NCI-H2171 (cell line): Measurements from ENCODE around the gene GSG1L.
A peak's percentile ranks its signal among the peaks of the same experiment; 100 is the strongest.
"Not testable (repeated sequence)": the region's sequence is repeated elsewhere in the genome, so short reads cannot be mapped to it uniquely, and the experiment has no call there.

Source experiments
- DNase-seq: peaks from one replicate; lab custom pipeline; 2025; lab: John Stamatoyannopoulos, UW

The GSG1L gene

DNA sequence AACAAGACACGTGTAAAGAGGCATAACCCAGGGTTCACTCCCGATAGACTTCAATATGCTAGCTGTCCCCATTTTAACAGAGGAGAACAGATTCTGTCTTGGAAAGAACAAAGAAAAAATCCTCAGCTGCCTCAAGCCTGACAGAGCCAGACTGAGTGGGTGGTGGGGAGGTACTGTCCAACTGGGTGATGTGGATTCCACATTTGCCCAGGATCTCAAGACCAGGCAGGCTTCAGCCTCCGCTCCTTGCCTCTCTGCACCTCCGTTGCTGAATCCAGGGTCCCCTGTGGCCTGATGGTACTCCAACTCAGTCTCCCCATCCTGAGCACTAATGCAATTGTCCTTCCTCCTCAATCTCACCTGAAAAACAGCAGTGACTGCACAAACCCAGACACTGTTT is 163.8 kb downstream of the GSG1L start:
- no peak for DNase-seq

DNA sequence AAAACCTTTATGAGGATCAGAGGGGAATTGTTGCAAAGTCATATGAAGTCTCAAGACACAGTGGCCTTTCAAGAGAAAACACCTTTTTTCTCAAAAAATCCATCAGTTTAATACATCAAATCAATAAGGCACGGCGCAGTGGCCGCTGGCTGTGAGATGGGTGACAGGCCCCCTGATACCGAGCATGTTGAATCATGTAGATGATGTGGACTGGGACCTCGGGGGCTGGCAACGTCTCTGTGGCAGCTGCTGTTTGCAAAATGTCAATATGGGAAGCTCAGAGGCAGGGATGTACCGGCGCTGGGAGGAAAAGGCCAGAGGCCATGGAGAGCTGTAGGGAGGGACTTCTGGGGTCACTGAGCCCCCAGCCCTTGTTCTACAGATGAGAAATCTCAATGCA is 169.1 kb downstream of the GSG1L start:
- DNase-seq = peak; percentile 14

DNA sequence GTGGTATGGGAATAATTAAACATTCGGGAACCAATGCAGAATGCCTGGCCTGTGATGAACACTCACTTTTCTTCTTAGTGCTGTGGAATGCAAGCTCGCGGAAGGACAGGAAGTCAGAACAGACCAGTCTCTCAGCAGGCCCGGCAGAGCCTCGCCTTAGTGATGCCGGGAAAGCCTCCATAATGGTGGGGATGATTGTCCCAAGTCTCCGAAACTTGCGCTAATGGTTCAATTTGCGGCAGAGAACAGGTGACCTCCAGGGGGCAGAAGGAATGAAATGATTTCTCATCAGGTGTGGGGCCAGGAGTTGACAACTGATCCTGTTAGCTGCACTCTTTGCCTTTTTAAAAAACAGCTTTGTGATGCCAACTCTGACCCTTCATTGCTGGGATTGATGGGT is 170.6 kb downstream of the GSG1L start:
- DNase-seq = no peak

DNA sequence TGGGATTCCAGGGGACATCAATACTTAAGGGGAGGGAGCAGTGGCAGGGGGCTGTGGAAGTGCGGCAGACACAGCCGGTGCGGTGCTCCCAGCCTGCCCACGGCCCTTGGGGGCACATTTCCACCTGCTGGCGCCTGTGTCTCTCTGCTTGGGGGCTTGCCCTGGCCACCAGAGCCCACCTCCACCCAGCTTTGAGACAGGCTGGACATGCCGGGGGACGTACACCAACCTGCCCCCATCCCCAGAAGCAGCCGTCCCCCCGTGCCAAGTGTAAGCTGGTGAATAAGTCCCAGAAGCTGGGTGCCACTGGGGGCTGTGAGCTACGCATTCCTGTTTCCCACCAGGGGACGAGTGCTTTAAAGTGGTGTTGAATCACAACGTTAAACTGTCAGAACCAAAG is 172.6 kb downstream of the GSG1L start:
- no peak for DNase-seq

DNA sequence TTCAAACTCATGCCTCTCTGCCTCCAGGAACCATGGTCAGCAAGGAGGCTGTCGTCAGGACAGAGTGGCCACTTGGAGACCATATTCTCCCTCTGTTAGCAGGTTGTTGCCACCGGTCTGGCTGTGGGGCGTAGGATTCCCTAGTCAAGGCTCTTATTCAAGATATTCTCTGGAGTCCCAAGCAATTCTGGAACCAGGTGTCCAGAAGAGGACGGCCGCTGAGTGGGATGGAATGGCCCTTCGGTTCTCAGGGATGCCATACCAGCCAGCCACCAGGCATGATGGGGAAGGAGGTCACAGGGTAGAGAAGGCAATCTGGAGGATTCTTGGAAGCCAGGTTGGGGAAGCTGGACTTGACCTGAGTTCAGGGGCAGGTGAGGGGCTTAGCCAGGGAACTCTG is 173.5 kb downstream of the GSG1L start:
- DNase-seq = no peak

DNA sequence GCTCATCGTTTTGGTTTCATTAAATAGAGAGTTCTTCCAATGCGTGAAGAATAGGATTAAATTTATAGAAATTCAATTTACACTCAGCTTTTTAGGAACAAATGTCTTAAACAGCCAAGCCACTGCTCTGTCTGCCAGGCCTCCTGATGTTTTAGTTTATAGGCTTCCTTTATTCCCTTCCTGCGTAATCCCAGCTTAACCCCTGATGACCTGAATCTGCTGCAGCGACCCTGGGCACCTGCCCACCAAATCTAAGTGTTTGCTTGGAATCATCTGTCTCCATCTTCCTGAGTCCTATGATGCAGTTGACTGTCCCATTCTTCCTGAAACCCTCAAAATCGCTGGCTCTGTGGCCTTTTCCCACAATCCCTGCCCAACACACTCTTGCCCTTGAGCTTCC is 179.9 kb downstream of the GSG1L start:
- DNase-seq = no peak

DNA sequence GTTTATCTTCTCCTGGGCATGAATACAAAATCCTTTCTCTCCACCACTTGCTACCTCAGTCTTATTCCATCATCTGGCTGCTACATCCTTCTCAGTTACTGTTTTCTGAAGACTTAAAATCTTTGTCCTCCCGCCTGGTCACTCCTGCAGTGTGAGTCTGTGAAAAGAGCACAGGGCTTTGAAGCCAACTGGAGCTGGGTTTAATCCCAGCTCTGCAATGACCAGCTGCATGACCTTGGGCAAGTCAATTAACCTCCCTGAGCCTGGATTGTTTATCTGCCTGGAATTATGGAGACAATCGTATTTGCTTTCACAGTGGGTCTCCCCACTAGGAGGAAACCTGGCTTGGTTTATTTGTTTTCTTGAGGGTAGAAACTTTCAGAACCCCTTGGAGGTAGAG is 183.2 kb downstream of the GSG1L start:
- no peak for DNase-seq

DNA sequence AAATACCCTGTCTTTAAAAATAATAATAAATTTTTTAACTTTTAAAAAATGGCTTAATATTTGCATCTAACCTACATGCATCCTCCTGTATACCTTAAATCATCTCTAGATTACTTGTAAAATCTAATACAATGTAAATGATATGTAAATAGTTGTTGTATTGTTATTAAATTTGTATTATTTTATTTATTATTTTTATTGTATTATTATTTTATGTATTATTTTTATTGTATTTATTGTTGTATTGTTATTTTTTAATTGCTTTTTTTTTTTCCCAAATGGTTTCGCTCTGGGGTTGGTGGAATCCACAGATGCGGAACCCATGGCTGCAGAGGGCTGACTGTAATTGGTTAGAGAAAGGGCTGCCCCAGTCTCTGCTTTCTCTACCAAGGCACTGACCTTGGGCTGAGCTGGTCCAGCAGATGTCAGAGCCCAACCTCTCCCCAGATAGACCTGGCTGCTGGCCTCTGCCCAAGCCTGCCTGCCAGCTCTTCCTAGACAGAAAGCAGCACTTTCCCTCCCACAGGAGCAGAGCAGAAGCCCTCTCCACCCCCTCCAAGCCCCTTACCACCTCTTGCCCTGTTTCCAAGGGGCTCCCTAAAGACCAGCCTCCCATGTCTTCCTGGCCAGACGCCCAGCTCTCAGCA is 183.8 kb downstream of the GSG1L start:
- DNase-seq = no peak

DNA sequence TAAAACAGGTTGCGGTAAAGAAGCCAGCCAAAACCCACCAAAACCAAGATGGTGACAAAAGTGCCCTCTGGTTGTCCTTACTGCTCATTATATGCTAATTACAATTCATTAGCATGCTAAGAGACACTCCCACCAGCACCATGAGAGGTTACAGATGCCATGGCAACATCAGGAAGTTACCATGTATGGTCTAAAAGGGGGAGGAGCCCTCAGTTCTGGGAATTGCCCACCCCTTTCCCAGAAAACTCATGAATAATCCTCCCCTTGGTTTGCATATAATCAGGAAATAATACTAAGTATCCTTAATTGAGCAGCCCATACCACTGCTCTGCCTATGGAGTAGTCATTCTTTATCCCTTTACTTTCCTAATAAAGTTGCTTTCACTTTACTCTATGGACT is 190.9 kb downstream of the GSG1L start:
- not testable (repeated sequence) for DNase-seq

DNA sequence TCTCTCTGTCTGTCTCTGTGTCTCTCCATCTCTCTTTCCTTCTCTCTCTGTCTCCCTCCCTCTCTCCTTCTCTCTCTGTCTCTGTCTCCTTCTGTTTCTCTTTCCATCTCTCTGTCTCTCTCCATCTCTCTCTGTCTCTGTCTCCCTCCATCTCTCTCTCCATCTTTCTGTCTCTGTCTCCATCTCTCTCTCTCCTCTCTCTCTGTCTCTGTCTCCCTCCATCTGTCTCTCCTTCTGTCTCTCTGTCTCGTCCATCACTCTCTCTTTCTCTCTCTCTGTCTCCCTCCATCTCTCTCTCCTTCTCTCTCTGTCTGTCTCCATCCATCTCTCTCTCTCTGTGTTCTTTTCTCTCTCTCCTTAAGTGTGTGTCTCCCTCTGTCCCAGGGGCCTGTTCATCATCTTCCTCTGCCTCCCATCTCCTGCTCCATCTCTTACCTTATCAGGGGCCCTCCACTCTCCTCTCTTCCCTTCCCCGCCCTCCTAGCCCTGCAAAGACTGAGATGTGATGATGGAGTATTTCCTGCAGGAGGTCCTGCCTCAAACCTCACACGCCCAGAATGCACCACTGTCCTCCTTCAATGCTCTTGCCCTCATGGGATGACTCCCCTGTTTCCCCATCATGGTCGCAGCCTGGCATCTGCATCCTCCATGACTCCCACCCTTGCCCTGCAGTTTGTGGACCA is 193.3 kb downstream of the GSG1L start:
- DNase-seq = no peak

DNA sequence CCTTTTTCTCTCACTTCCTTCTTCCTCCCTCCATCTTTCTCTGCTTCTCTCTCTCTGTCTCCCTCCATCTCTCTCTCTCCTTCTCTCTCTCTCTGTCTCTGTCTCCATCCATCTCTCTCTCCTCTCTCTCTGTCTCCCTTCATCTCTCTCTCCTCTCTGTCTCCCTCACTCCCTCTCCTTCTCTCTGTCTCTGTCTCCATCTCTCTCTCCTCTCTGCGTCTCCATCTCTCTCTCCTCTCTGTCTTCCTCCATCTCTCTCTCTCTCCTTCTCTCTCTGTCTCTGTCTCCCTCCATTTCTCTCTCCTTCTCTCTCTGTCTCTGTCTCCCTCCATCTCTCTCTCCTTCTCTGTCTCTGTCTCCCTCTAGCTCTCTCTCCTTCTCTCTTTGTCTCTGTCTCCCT is 194.1 kb downstream of the GSG1L start:
- no peak for DNase-seq

DNA sequence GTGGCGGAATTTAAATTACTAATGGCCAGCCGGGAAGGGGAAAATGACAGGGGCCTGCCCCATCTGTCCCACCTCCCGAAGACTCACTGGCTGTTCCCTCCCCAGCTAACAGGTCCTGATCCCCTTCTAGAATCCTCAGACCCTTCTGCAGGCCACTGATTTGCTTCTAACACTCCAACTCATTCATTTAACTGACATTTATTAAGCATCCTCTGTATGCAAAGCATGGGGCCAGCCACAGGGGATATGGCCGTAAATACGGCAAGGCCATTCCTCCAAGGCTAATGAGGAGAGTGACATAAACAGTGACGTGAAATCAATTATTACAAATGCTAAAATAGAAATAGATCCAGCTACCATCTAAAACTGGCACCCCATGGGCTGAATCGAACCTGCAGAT is 195.3 kb downstream of the GSG1L start:
- no peak for DNase-seq

DNA sequence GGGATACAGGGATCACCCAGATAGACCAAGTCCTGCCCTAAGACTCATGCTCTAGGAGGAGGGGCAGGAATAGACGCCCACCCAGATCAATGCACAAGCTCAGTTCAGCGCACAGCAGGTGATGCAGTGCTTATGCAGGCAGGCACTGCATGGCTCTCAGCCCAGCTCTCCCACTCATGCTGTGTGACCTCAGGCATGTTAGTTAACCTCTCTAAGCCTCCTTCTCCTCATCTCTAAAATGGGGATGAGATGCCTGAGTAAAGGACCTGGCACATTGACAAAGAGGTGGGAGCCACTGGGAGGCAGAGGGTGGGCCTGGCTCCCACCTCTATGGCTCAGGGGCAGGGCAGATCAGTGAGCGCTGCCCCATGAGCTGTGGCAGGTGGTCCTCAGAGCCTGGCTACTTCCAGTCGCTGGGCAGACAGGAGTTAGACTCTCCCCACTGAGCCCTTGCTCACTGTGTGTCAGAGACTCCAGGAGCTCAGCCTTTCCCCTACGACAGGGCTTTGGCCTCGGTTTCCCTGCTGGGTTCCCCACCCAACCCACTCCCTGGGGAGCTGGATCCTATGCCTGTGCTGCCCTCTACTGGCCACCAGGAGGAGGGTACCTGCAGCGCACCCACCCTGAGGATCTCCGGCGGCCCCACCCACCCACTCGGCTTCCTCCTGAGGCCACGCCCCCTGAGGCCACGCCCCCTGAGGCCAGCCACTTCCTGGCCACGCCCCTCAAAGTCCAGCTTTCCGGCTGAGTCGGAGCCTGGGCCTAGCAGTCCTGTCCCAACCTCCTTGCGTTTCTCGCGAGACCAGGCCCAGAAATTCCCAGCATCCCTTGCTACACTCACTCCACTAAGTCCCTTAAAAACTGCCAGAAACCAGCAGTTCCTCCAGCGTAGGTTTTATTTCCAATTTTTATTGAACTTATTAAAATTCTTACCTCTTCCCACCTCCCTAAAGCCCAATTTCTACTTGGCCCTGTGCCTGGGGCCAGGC is 196.1 kb downstream of the GSG1L start:
- DNase-seq = no peak

DNA sequence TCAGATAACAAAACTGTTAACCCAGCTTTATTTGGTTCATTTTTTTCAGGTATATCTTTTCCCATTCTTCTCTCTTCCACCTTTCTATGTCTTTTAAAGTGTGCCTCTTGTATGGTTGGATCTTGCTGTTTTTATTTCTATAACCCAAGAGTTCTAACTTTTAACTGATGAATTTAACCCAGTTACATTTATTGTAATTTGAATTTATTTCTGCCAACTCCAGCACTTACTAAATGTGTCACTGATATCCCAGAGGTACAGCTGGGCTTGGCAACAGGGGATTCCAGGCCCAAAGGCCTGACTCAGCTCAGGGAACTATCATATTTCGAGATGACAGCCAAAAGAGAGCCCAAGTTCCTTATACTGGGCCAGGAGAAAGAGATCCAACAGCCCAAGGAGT is 200.1 kb downstream of the GSG1L start:
- no peak for DNase-seq

DNA sequence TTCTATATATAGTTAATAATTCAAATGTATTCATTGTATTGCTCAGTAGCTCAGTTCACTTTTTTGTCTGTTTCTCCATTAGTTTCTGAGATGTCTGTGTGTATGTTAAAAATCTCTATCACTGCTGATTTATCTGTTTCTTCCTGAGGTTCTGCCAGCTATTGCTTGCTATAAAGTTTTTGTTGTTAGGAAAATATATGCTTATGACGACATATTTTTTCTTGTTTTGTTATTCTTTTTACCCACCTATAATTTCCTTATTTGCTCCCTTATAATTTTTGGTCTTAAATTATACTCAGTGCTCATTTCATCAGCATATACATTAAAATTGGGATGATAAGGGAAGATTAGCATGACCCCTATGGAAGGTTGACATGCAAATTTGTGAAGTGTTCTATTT is 200.6 kb downstream of the GSG1L start:
- DNase-seq = no peak

DNA sequence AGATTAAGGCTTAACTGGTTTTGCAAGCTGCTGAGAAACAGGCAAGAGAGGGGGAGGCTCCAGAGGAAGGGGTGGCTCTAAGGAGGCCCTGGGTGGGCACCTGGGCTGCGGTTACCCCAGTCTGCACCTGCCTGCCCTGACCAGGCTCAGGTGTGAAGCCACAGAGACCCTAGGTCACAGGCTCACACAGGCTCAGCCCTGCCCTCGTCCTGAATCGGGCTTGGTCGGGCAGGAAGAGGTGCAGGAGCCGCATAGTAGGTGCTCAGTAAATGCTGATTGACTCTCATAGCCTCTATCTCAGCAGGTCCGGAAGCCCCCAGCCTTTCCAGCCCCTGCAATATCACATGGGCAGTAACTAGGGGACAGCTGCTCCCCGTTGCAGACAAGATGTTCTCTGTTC is 203.4 kb downstream of the GSG1L start:
- no peak for DNase-seq

DNA sequence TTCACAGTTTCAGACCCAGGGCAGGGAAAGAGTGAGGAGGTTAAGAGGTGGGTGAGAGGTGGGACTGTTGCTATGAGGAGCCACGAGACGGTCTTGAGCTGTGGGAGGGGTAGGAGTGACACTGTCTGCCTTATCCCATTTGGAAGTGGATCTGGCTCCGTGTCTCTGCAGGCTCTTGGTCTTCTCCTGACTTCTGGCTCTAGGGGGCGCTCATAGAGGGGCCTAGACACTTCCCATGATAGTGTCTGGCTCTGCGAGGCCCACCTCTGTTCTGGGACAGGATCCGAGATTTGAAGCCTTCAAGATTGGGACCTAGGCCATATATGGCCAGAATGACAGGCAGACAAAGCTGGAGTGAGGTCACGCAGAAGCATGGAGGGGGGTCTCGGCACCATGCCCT is 204.5 kb downstream of the GSG1L start:
- no peak for DNase-seq

DNA sequence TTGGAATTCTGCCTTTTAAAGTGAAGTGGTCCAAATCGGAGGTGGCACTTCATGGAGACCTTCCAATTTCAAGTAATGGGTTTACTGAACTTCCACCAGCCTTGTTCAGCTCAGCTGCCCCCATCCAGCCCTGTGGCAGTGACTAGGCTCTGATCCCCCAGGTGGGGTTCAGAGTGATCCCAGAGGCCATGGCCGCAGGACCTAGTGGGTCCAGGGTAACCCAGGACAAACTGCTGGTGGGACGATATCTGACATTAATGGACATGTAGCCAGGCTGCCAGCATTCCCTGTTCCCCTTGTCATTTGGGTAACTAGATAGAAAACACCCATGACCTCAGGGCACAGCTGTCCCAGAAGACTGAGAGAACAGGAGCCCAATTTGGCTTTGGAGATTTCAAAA is 209.9 kb downstream of the GSG1L start:
- DNase-seq = no peak

DNA sequence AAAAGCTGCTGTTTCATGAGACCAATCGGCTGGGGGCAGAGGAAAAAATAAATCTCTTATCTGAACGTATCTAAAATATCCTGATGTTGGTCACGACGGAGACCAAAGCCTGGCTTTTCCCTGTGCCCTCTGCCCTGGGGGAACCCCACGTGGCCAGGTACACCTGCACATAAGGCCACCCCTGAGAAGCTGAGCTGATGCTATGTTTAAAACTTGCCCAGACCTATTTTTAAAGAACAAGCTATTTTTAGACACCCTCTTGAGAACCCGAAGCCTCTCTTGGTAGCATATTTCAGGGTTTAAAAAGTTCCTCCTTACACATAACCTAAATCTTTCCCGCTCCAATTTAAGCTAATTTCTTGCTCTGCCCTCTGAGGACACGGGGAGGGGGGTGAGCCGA is 210.4 kb downstream of the GSG1L start:
- no peak for DNase-seq

DNA sequence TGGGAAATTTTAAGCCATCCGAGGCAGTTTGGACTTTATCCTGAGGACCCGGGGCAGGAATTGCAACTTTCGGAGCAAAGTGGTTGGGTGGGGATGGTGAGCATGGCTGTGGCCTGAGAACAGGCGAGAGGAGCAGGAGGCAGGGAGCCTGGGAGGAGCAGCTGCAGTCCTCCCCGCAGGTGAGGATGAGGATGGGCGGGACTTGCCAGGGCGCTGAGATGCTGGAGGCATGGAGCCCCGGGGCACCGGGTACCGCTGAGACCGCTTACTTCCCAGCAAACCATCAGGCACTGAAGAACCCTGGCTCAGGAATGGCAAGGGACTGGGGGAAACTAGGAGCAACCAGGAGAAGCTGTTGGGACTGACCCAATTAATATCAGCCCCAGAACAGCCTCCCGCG is 210.8 kb downstream of the GSG1L start:
- DNase-seq = no peak

DNA sequence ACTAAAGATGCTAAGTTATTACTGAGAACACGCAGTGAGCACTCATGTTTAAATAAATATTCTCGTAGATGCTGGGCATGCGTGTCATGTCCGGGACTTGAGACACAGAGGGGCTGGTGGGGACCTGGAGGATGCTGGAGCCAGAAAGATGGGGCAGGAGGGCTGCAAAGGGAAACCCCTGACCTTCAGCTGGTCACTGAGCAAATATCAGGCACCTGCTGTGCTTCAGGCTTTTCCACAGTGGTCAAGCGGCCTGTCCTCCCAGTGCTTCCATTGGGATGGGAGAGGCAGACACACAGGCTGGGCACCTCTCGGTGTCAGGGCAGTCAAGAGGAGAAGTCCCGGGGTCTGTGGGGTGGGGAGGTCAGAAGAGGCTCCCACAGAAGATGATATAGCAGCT is 211.4 kb downstream of the GSG1L start:
- DNase-seq = no peak

DNA sequence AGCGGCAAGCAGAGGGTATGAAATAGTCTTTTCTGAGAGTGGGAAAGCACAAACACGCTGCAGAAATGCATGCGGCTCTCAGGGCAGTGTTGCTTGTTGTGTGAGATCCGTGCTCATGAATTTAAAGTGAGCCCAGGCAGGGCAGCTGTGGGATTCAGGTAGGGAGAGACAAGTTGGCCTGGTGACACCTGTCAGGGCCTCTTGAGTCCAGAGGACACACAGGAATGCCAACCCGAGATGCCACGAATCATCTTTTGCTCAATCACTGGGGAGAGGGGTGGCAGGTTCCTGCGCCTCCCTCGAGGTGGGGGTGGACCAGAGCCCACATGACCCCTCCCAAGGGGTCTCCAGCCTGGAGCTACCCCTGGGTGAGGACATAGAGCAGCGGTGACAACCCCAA is 211.9 kb downstream of the GSG1L start:
- no peak for DNase-seq

DNA sequence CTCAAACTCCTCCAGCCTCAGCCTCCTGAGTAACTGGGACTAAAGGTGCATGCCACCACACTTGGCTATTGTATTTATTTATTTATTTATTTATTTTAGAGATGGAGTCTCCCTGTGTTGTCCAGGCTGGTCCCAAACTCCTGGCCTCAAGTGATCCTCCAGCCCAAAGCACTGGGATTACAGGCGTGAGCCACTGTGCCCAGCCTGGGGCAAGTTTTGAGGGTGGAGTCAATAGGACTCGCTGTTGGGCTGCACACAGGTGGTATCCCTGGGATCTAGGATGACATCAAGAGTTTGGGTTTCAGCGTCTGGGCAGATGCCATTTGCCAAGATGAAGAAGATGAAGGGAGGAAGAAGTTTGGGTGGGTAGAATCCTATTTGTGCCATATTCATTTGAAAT is 213.9 kb downstream of the GSG1L start:
- DNase-seq = no peak
